PFSK-1 (cell line): ENCODE results near the gene ATP8B4. TPM values are rescaled to one million over a fixed set of nuclear protein-coding genes. Genes with fewer than 3 reads are reported as not detected.

Experiments used
- FOXP2 ChIP-seq: optimal IDR thresholded peaks from 2 replicates; pipeline ENCODE3; 2011; ENCODE audit warnings: borderline replicate concordance, control low read depth, inconsistent platforms; ENCODE audit not compliant: insufficient read depth; ENCODE audit errors: extremely low read length, extremely low read depth
- POLR2AphosphoS5 ChIP-seq: IDR thresholded peaks from 2 replicates; pipeline ENCODE4 v1.6.1; 2012; ENCODE audit warnings: low read depth, mild to moderate bottlenecking, control low read depth, low read length, moderate library complexity
- REST ChIP-seq, 2 experiments: IDR thresholded peaks; 2 replicates each; pipeline versions ENCODE4 v1.6.1 to v1.8.0; 2011 to 2012; ENCODE audit warnings: low read depth in 2 of 2, low read length in 2 of 2, control low read depth in 1 of 2, inconsistent platforms in 1 of 2, mild to moderate bottlenecking in 1 of 2, moderate library complexity in 1 of 2; ENCODE audit not compliant: insufficient read depth in 1 of 2
- SIN3A ChIP-seq: IDR thresholded peaks from 2 replicates; pipeline ENCODE4 v1.6.1; 2012; ENCODE audit warnings: mild to moderate bottlenecking, low read length, moderate library complexity, borderline replicate concordance; ENCODE audit not compliant: insufficient read depth
- TAF1 ChIP-seq: IDR thresholded peaks from 2 replicates; pipeline ENCODE4 v1.6.1; 2012; ENCODE audit warnings: low read length, control low read depth, borderline replicate concordance; ENCODE audit not compliant: insufficient read depth
- polyA plus RNA-seq: library from polyadenylated mRNA; unstranded; fragments of >200 nt; gene quantifications from one replicate; pipeline ENCODE4 v1.2.1, GENCODE V29; 2012; ENCODE audit warnings: low read depth, missing spikeins; ENCODE audit not compliant: insufficient read length

Gene ATP8B4
- not detected for polyA plus RNA-seq

GRCh38 chr15:50119063-50120040, at the start of gene ATP8B4:
TSS of gene ATP8B4 (minus strand) at chr15:50119233. CDS start at chr15:50106966, 12,267 bp downstream.
- TF ChIP-seq FOXP2 (no peak), REST (IDR thresholded peaks at IDR 0.05; ENCODE audit: insufficient read depth in 1 of 2, low read depth in 2 of 2, low read length in 2 of 2) (no peak), SIN3A (no peak), POLR2AphosphoS5 (no peak), TAF1 (no peak)

GRCh38 chr15:50168379-50168778, 49.3 kb upstream of the ATP8B4 start:
- TF ChIP-seq TAF1, result no peak

- TF ChIP-seq POLR2AphosphoS5 (no peak), SIN3A (no peak), TAF1 (no peak), FOXP2 (no peak), REST (IDR thresholded peaks at IDR 0.05; ENCODE audit: insufficient read depth in 1 of 2, low read depth in 2 of 2, low read length in 2 of 2) (no peak)
These were observed 48.1 kb upstream of the ATP8B4 start for GRCh38 chr15:50167110-50167509.

GRCh38 chr15:50166216-50166615, 47.2 kb upstream of the ATP8B4 start:
- no peak for TF ChIP-seq SIN3A
- TF ChIP-seq REST (IDR thresholded peaks at IDR 0.05; ENCODE audit: insufficient read depth in 1 of 2, low read depth in 2 of 2, low read length in 2 of 2), result no peak
- TF ChIP-seq FOXP2, result no peak
- TF ChIP-seq TAF1, result no peak
- no peak for TF ChIP-seq POLR2AphosphoS5

- TF ChIP-seq TAF1 (no peak), FOXP2 (no peak), SIN3A (no peak), POLR2AphosphoS5 (no peak), REST (IDR thresholded peaks at IDR 0.05; ENCODE audit: insufficient read depth in 1 of 2, low read depth in 2 of 2, low read length in 2 of 2) (no peak)
These were observed 45.4 kb upstream of the ATP8B4 start for GRCh38 chr15:50164458-50164857.
